HCT116 (cell line): ENCODE data around the gene ARMC3. TPM values are rescaled to one million over a fixed set of nuclear protein-coding genes. Genes with fewer than 3 reads are reported as not detected.

Experiments
- ATAC-seq: fragments of 200-7000 bp; cut with Tn5 transposase; 2 replicates; pipeline ENCODE4 v1.9.1; 2020; ENCODE audit warnings: mild to moderate bottlenecking, moderate library complexity
- BruUV-seq: library from RNA; stranded (reverse); fragments of 400-500 nt; replicated peaks from 2 replicates; lab custom pipeline; 2021; lab: Mats Ljungman, UMichigan
- CTCF ChIA-PET: fragments of 300-600 bp; sonication (Branson Sonifier 250); formaldehyde crosslinking; loops from one replicate; lab custom pipeline; 2021; ENCODE audit warnings: antibody characterized with exemption; lab: Charles Lee
- POLR2A ChIA-PET: fragments of 300-600, 350-600 bp; sonication (Branson Sonifier 250); formaldehyde crosslinking; loops from one replicate; lab custom pipeline; 2021; ENCODE audit warnings: antibody characterized with exemption; lab: Charles Lee
- RAD21 ChIA-PET, 2 experiments: fragments of 300-600 bp; sonication (Branson Sonifier 250); formaldehyde crosslinking; loops; one replicate each; lab custom pipeline; 2023; ENCODE audit warnings: low total read pairs in 2 of 2; ENCODE audit not compliant: uncharacterized antibody in 2 of 2, unreplicated experiment in 2 of 2, low non-redundant PET in 1 of 2; lab: Charles Lee
- DNase-seq: peaks from one replicate; pipeline ENCODE4 v3.0.0-alpha.2; 2010; ENCODE audit warnings: low read depth, low spot score
- H2AFZ ChIP-seq: fragments of 200-600 bp; shearing (Covaris generic), sonication (generic); 2 replicates; pipeline ENCODE4 v1.6.1; 2017; ENCODE audit warnings: low read depth, mixed run types, mixed read lengths, antibody characterized with exemption, low read length; ENCODE audit not compliant: poor library complexity, severe bottlenecking
- H3K27ac ChIP-seq: 2 replicates; pipeline ENCODE4 v1.5.1; 2012; ENCODE audit warnings: low read depth, low read length
- H3K27me3 ChIP-seq: fragments of 200-600 bp; sonication (generic); 2 replicates; pipeline ENCODE4 v1.6.1; 2016; ENCODE audit warnings: mixed run types, low read length, mixed read lengths; ENCODE audit not compliant: insufficient read depth
- H3K36me3 ChIP-seq, 2 experiments: fragments of 200-500 bp in 1 of 2; fragments of 200-600 bp in 1 of 2; sonication (Bioruptor generic) in 1 of 2; sonication (generic) in 1 of 2; 2 replicates each; pipeline versions ENCODE4 v1.5.1 to v1.6.1; 2014 to 2016; ENCODE audit warnings: low read length in 2 of 2, inconsistent platforms in 1 of 2, mixed read lengths in 1 of 2, mixed run types in 1 of 2; ENCODE audit not compliant: insufficient read depth in 2 of 2, control insufficient read depth in 1 of 2
- H3K4me1 ChIP-seq, 2 experiments: fragments of 200-600 bp in 1 of 2; sonication (generic) in 1 of 2; 2 replicates each; pipeline versions ENCODE4 v1.5.1 to v1.6.1; 2012 to 2017; ENCODE audit warnings: low read length in 2 of 2, inconsistent platforms in 1 of 2, mild to moderate bottlenecking in 1 of 2, mixed read lengths in 1 of 2, mixed run types in 1 of 2, moderate library complexity in 1 of 2; ENCODE audit not compliant: insufficient read depth in 2 of 2, control insufficient read depth in 1 of 2
- H3K4me2 ChIP-seq: fragments of 200-600 bp; sonication (generic); 2 replicates; pipeline ENCODE4 v1.6.1; 2017; ENCODE audit warnings: mixed run types, low read length, mixed read lengths
- H3K4me3 ChIP-seq, 2 experiments: fragments of 200-600 bp in 1 of 2; sonication (generic) in 1 of 2; replicated peaks in 1 of 2; 2 replicates each; pipeline ENCODE4 v1.5.1; 2011 to 2016; ENCODE audit warnings: low read length in 2 of 2, control low read depth in 1 of 2, low read depth in 1 of 2, mild to moderate bottlenecking in 1 of 2, mixed read lengths in 1 of 2, mixed run types in 1 of 2
- H3K79me2 ChIP-seq: fragments of 200-600 bp; sonication (generic); 2 replicates; pipeline ENCODE4 v1.6.1; 2017; ENCODE audit warnings: mild to moderate bottlenecking, mixed run types, low read length, moderate library complexity, mixed read lengths; ENCODE audit not compliant: insufficient read depth
- H3K9ac ChIP-seq: fragments of 200-600 bp; sonication (generic); 2 replicates; pipeline ENCODE4 v1.6.1; 2016; ENCODE audit warnings: low read length, mixed read lengths
- H3K9me2 ChIP-seq: fragments of 200-600 bp; sonication (generic), shearing (Covaris generic); 2 replicates; pipeline ENCODE4 v1.6.1; 2017; ENCODE audit warnings: mixed run types, mild to moderate bottlenecking, moderate library complexity; ENCODE audit not compliant: insufficient read depth
- H3K9me3 ChIP-seq, 2 experiments: fragments of 200-500 bp in 1 of 2; fragments of 200-600 bp in 1 of 2; sonication (Bioruptor generic) in 1 of 2; sonication (generic) in 1 of 2; 2 replicates each; pipeline ENCODE4 v1.6.1; 2014 to 2017; ENCODE audit warnings: low read length in 2 of 2, mixed read lengths in 2 of 2, inconsistent platforms in 1 of 2, low read depth in 1 of 2, mild to moderate bottlenecking in 1 of 2, mixed run types in 1 of 2, moderate library complexity in 1 of 2; ENCODE audit not compliant: control insufficient read depth in 1 of 2, insufficient read depth in 1 of 2
- H4K20me1 ChIP-seq: fragments of 200-600 bp; sonication (generic), shearing (Covaris generic); 2 replicates; pipeline ENCODE4 v1.6.1; 2017; ENCODE audit warnings: mixed run types, mild to moderate bottlenecking, moderate library complexity; ENCODE audit not compliant: insufficient read depth
- CEBPB ChIP-seq: IDR thresholded peaks from 2 replicates; pipeline ENCODE4 v1.6.1; 2012; ENCODE audit warnings: low read depth
- EGR1 ChIP-seq: IDR thresholded peaks from 2 replicates; pipeline ENCODE4 v1.6.1; 2012; ENCODE audit warnings: low read depth
- ELF1 ChIP-seq: IDR thresholded peaks from 2 replicates; pipeline ENCODE4 v1.6.1; 2012; ENCODE audit warnings: low read depth, borderline replicate concordance
- EZH2 ChIP-seq: fragments of 200-600 bp; sonication (generic); IDR thresholded peaks from 2 replicates; pipeline ENCODE4 v1.6.1; 2017; ENCODE audit warnings: antibody characterized with exemption, mixed run types
- EZH2phosphoT487 ChIP-seq: fragments of 200-600 bp; IDR thresholded peaks from 2 replicates; pipeline ENCODE4 v1.6.1; 2018; ENCODE audit warnings: antibody characterized with exemption, borderline replicate concordance
- JUND ChIP-seq: IDR thresholded peaks from 2 replicates; pipeline ENCODE4 v1.6.1; 2012
- POLR2A ChIP-seq: IDR thresholded peaks from 2 replicates; pipeline ENCODE4 v1.7.0; 2011; ENCODE audit warnings: borderline replicate concordance; ENCODE audit not compliant: insufficient read depth, insufficient read length; ENCODE audit errors: extremely low read depth
- POLR2AphosphoS5 ChIP-seq: IDR thresholded peaks from 2 replicates; pipeline ENCODE4 v1.6.1; 2011; ENCODE audit warnings: mild to moderate bottlenecking, low read depth, low read length, moderate library complexity
- RAD21 ChIP-seq: IDR thresholded peaks from 2 replicates; pipeline ENCODE4 v1.6.1; 2012; ENCODE audit warnings: low read depth, mild to moderate bottlenecking
- SIN3A ChIP-seq: IDR thresholded peaks from 2 replicates; pipeline ENCODE4 v1.6.1; 2012; ENCODE audit warnings: low read depth
- YY1 ChIP-seq: IDR thresholded peaks from 2 replicates; pipeline ENCODE4 v1.6.1; 2011; ENCODE audit warnings: low read length, low read depth, moderate library complexity, mild to moderate bottlenecking; ENCODE audit not compliant: insufficient replicate concordance; ENCODE audit errors: extremely low read depth
- ZNF274 ChIP-seq: fragments of 200-500 bp; sonication (Bioruptor generic); IDR thresholded peaks from 2 replicates; pipeline ENCODE4 v1.6.1; 2014; ENCODE audit warnings: mild to moderate bottlenecking, low read depth, low read length, inconsistent platforms
- intact Hi-C: fragments of 100-400 bp; cut with micrococcal nuclease; formaldehyde crosslinking; loops from 2 replicates; pipeline ENCODE4 v1.10.0; 2022
- total RNA-seq: library from RNA; stranded (reverse); gene quantifications from one replicate; pipeline ENCODE4 v1.2.1, GENCODE V29; 2021; ENCODE audit not compliant: unreplicated experiment
- TF ChIP-seq, protein P1 (sequence below): IDR thresholded peaks from 2 replicates; pipeline ENCODE4 v1.6.1; 2012; ENCODE audit warnings: low read depth
- TF ChIP-seq, protein P2 (sequence below): IDR thresholded peaks from 2 replicates; pipeline ENCODE4 v1.6.1; 2012
- TF ChIP-seq, protein P3 (sequence below): IDR thresholded peaks from 2 replicates; pipeline ENCODE4 v1.6.1; 2012

ARMC3 gene
- total RNA-seq, 1 experiment from 2014 or later = 2.6 TPM

DNA sequence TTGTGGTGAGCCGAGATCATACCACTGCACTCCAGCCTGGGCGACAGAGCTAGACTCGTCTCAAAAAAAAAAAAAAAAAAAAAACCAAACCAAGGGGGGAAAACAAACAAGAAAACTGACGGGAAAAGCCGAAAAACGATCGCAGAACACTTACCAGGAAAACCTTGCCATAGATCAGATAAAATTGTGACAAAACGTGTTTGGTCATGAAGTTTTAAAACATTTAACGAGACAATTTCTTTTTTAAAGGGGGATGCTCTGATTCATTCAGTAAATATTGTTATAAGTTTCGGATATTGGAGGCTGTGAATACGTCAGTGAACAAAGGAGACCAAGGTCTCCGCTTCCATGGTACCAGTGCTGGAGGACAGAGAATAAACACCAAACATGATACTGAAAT lies 77.3 kb downstream of the ARMC3 start:
- H3K4me3 ChIP-seq = no peak overlapping the region
- H3K36me3 ChIP-seq = no peaks in the 10 kb centered on the region
- no peak for DNase-seq
- no peak overlapping the region for H2AFZ ChIP-seq
- H3K27me3 ChIP-seq = no peaks in the 10 kb centered on the region
- H4K20me1 ChIP-seq = no peaks in the 10 kb centered on the region
- no peaks in the 10 kb centered on the region for H3K79me2 ChIP-seq
- no peak overlapping the region for H3K9ac ChIP-seq
- TF ChIP-seq EGR1 = no peak
- no peak for TF ChIP-seq SIN3A
- TF ChIP-seq POLR2AphosphoS5 = no peak
- TF ChIP-seq ELF1 = no peak
- no peak for TF ChIP-seq POLR2A
- TF ChIP-seq, protein P1, sequence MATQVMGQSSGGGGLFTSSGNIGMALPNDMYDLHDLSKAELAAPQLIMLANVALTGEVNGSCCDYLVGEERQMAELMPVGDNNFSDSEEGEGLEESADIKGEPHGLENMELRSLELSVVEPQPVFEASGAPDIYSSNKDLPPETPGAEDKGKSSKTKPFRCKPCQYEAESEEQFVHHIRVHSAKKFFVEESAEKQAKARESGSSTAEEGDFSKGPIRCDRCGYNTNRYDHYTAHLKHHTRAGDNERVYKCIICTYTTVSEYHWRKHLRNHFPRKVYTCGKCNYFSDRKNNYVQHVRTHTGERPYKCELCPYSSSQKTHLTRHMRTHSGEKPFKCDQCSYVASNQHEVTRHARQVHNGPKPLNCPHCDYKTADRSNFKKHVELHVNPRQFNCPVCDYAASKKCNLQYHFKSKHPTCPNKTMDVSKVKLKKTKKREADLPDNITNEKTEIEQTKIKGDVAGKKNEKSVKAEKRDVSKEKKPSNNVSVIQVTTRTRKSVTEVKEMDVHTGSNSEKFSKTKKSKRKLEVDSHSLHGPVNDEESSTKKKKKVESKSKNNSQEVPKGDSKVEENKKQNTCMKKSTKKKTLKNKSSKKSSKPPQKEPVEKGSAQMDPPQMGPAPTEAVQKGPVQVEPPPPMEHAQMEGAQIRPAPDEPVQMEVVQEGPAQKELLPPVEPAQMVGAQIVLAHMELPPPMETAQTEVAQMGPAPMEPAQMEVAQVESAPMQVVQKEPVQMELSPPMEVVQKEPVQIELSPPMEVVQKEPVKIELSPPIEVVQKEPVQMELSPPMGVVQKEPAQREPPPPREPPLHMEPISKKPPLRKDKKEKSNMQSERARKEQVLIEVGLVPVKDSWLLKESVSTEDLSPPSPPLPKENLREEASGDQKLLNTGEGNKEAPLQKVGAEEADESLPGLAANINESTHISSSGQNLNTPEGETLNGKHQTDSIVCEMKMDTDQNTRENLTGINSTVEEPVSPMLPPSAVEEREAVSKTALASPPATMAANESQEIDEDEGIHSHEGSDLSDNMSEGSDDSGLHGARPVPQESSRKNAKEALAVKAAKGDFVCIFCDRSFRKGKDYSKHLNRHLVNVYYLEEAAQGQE = no peak
- no peak for TF ChIP-seq YY1
- TF ChIP-seq EZH2phosphoT487 = no peak
- TF ChIP-seq JUND = no peak
- TF ChIP-seq ZNF274 = no peak
- TF ChIP-seq EZH2 = no peak
- TF ChIP-seq, protein P2, sequence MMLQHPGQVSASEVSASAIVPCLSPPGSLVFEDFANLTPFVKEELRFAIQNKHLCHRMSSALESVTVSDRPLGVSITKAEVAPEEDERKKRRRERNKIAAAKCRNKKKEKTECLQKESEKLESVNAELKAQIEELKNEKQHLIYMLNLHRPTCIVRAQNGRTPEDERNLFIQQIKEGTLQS = no peak
- TF ChIP-seq, protein P3, sequence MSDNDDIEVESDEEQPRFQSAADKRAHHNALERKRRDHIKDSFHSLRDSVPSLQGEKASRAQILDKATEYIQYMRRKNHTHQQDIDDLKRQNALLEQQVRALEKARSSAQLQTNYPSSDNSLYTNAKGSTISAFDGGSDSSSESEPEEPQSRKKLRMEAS = no peak
- TF ChIP-seq RAD21 = no peak
- TF ChIP-seq CEBPB = no peak
- intact Hi-C loops = no loop called here
- H3K9me2 ChIP-seq = no peaks in the 10 kb centered on the region
- no peaks in the 10 kb centered on the region for H3K4me1 ChIP-seq
- BruUV-seq = no TSS peak
- no peak overlapping the region for H3K27ac ChIP-seq
- ChIA-PET POLR2A (no interaction called here), RAD21 (interaction anchor here in 1 of 2 experiments (0.7 kb wide), 1 partner anchor 17 kb away, joined by 4 read pairs; no protein-coding TSS in a partner anchor), CTCF (no interaction called here)
- ATAC-seq = no peak
- no peak overlapping the region for H3K4me2 ChIP-seq
- no peaks in the 10 kb centered on the region for H3K9me3 ChIP-seq
